PFSK-1 (cell line): ENCODE measurements around the gene NEDD4L.

ENCODE experiments used
- POLR2AphosphoS5 ChIP-seq: IDR thresholded peaks from 2 replicates; pipeline ENCODE4 v1.6.1; 2012; ENCODE audit warnings: low read depth, mild to moderate bottlenecking, control low read depth, low read length, moderate library complexity
- TF ChIP-seq, protein P1 (sequence below), 2 experiments: IDR thresholded peaks; 2 replicates each; pipeline versions ENCODE4 v1.6.1 to v1.8.0; 2011 to 2012; ENCODE audit warnings: low read depth in 2 of 2, low read length in 2 of 2, control low read depth in 1 of 2, inconsistent platforms in 1 of 2, mild to moderate bottlenecking in 1 of 2, moderate library complexity in 1 of 2; ENCODE audit not compliant: insufficient read depth in 1 of 2

DNA sequence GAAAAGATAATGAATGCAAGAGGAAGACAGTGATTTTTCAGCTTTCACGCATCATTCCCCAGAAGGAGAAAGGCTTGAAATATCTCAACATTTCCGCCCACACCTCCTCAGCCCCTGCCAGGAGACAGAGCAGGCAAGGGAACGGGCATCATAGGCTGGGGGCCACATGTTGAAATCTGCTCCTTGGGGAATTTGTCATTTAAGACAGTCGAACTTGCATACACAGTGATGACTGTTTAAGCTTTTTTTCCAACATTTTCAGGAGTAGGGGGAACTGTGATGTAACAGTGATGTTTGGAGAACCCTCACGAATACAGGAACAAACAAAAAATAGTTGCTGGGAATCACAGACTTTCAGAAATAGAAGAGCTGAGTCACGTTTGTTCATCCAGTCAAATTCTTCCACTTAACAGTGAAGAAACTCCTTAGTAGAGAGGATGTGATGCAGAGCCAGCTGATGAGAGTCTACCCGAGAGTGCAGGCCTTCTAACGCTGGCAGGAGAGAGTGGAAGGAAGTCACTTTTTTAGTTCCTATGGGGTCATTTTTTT is 318.1 kb downstream of the NEDD4L start:
- no peak for TF ChIP-seq POLR2AphosphoS5
- TF ChIP-seq, protein P1, sequence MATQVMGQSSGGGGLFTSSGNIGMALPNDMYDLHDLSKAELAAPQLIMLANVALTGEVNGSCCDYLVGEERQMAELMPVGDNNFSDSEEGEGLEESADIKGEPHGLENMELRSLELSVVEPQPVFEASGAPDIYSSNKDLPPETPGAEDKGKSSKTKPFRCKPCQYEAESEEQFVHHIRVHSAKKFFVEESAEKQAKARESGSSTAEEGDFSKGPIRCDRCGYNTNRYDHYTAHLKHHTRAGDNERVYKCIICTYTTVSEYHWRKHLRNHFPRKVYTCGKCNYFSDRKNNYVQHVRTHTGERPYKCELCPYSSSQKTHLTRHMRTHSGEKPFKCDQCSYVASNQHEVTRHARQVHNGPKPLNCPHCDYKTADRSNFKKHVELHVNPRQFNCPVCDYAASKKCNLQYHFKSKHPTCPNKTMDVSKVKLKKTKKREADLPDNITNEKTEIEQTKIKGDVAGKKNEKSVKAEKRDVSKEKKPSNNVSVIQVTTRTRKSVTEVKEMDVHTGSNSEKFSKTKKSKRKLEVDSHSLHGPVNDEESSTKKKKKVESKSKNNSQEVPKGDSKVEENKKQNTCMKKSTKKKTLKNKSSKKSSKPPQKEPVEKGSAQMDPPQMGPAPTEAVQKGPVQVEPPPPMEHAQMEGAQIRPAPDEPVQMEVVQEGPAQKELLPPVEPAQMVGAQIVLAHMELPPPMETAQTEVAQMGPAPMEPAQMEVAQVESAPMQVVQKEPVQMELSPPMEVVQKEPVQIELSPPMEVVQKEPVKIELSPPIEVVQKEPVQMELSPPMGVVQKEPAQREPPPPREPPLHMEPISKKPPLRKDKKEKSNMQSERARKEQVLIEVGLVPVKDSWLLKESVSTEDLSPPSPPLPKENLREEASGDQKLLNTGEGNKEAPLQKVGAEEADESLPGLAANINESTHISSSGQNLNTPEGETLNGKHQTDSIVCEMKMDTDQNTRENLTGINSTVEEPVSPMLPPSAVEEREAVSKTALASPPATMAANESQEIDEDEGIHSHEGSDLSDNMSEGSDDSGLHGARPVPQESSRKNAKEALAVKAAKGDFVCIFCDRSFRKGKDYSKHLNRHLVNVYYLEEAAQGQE (IDR thresholded peaks at IDR 0.05; ENCODE audit: insufficient read depth in 1 of 2, low read depth in 2 of 2, low read length in 2 of 2): no peak
